Measurements from ENCODE around the gene CHD1. TPM values are rescaled to one million over a fixed set of nuclear protein-coding genes. Genes with fewer than 3 reads are reported as not detected.

CHD1 gene
- total RNA-seq, 2 donors from 2014 or later = 59.1 to 59.5 TPM

DNA sequence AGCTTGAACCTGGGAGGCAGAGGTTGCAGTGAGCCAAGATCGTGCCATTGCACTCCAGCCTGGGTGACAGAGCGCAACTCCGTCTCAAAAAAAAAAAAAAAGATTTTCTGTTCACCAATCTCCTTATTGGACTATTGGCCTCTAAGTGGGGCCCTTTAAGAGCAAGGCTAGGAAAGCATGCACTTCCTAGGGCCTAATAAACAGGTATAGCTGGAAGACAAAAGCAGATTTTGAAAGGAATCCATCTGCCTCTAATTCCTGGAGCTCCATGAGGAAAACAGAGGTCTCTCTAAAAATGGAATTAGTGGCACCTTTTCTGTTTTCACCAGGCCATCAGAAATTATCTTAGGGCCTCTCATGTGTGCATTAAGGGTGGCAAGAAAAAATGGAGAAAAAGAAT is 85.3 kb downstream of the CHD1 start:
- H3K27me3 ChIP-seq (ENCODE audit: control insufficient read depth, insufficient read depth, low read length, poor library complexity, severe bottlenecking) = no peaks in the 10 kb centered on the region
- no peak for DNase-seq
- WGBS, 2 experiments (ENCODE audit: insufficient coverage in 1 of 2, insufficient read length in 1 of 2) = 96 to 99% methylated on average over 3 of the region's 3 CpGs
- Mint-ChIP-seq H3K9me3 (peaks cover 44% of the 10 kb centered on the region), H3K27ac (no peak overlapping the region), H3K4me1 (no peaks in the 10 kb centered on the region), H3K27me3 (ENCODE audit: insufficient read depth) (no peaks in the 10 kb centered on the region), H3K36me3 (ENCODE audit: low read depth) (peaks cover 2% of the 10 kb centered on the region), H3K4me3 (no peak overlapping the region)
- H3K4me3 ChIP-seq (ENCODE audit: low read length) = no peak overlapping the region
- H3K27ac ChIP-seq (ENCODE audit: low read depth, low read length) = no peak overlapping the region
- TF ChIP-seq, protein P1, sequence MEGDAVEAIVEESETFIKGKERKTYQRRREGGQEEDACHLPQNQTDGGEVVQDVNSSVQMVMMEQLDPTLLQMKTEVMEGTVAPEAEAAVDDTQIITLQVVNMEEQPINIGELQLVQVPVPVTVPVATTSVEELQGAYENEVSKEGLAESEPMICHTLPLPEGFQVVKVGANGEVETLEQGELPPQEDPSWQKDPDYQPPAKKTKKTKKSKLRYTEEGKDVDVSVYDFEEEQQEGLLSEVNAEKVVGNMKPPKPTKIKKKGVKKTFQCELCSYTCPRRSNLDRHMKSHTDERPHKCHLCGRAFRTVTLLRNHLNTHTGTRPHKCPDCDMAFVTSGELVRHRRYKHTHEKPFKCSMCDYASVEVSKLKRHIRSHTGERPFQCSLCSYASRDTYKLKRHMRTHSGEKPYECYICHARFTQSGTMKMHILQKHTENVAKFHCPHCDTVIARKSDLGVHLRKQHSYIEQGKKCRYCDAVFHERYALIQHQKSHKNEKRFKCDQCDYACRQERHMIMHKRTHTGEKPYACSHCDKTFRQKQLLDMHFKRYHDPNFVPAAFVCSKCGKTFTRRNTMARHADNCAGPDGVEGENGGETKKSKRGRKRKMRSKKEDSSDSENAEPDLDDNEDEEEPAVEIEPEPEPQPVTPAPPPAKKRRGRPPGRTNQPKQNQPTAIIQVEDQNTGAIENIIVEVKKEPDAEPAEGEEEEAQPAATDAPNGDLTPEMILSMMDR (conservative IDR thresholded peaks at IDR 0.05) = no peak
- no peaks in the 10 kb centered on the region for H3K36me3 ChIP-seq (ENCODE audit: control insufficient read depth, insufficient read depth, low read length)
- no peak overlapping the region for H3K9ac ChIP-seq (ENCODE audit: extremely low read depth, low read length, poor library complexity, severe bottlenecking)
- H3K9me3 ChIP-seq (ENCODE audit: control insufficient read depth, low read length) = peaks cover 27% of the 10 kb centered on the region
- H3K4me1 ChIP-seq (ENCODE audit: control insufficient read depth, insufficient read depth, low read length) = no peaks in the 10 kb centered on the region

DNA sequence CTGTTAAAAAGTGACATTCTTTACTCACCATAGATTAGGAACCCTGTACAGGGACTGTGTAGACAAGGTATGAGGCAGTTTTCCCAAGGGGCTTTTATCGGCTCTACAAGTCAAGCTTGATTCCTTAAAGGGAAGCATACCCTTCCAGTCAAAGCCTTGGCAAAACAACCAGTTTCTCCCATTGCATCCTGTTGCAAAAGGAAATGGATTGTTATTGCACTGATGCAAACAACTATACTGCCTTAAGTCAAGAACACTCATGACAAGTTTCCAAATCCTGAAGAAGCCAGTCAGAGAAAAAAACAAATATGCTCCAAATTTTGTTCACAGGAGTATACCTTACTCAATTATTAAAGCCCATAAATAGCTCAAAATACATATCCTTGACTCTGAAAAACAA is 87.9 kb downstream of the CHD1 start:
- TF ChIP-seq, protein P1 (conservative IDR thresholded peaks at IDR 0.05) = no peak
- Mint-ChIP-seq H3K9me3 (peaks cover 35% of the 10 kb centered on the region), H3K36me3 (ENCODE audit: low read depth) (peaks cover 2% of the 10 kb centered on the region), H3K4me1 (no peaks in the 10 kb centered on the region), H3K4me3 (no peak overlapping the region), H3K27ac (no peak overlapping the region), H3K27me3 (ENCODE audit: insufficient read depth) (no peaks in the 10 kb centered on the region)
- Histone ChIP-seq H3K27ac (ENCODE audit: low read depth, low read length) (no peak overlapping the region), H3K9ac (ENCODE audit: extremely low read depth, low read length, poor library complexity, severe bottlenecking) (no peak overlapping the region), H3K4me3 (ENCODE audit: low read length) (no peak overlapping the region), H3K36me3 (ENCODE audit: control insufficient read depth, insufficient read depth, low read length) (no peaks in the 10 kb centered on the region), H3K27me3 (ENCODE audit: control insufficient read depth, insufficient read depth, low read length, poor library complexity, severe bottlenecking) (no peaks in the 10 kb centered on the region), H3K9me3 (ENCODE audit: control insufficient read depth, low read length) (peaks cover 27% of the 10 kb centered on the region), H3K4me1 (ENCODE audit: control insufficient read depth, insufficient read depth, low read length) (no peaks in the 10 kb centered on the region)
- 95% methylated on average over 1 of the region's 1 CpG; no CpG with 5 or more reads in 1 of the 2 experiments for WGBS, 2 experiments (ENCODE audit: insufficient coverage in 1 of 2, insufficient read length in 1 of 2)
- DNase-seq = no peak

DNA sequence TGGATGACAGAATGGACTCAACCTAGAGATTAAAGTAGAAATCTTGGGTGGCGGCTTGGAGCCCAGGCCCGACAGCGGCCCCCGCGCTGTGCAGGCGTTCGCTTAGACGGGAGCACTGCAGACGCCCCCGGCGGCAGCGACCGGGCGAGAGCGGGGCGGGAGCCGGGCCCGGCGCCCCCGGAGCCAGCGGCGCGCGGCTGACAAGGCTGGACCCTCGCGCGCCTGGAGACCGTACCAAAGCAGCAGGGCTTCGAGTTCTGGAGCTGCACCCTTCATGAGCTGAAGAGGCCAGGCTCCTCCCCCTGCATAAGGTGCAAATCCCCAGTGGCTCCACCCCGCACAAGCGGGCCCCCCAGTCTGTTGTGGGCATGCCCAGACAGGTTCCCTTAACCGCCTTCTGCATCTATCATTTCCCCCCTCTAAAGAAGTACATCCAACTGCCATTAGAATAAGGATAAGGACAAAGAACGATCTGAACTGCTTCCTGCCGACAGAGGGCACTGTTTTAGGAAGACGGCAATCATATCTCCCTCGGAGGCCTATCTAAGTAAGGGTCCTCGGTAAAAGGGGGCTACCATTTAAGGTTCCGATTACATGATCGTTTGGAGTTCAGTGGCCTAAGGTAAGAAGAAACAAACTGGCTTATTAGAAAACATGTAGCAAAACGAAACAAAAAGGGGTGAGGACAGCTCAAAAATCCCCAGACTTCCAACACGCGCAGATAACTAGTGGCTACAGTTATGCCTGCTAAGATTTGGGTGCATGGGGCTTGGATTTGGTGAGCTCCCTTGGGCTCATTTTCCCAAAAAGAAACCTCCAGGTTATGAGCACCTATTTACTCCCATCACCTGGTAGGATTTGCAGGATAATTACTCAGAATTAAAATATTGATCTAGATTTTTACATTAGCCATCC is 89.1 kb downstream of the CHD1 start:
- Histone ChIP-seq H3K4me3 (ENCODE audit: low read length) (no peak overlapping the region), H3K4me1 (ENCODE audit: control insufficient read depth, insufficient read depth, low read length) (no peaks in the 10 kb centered on the region), H3K9ac (ENCODE audit: extremely low read depth, low read length, poor library complexity, severe bottlenecking) (no peak overlapping the region), H3K27ac (ENCODE audit: low read depth, low read length) (no peak overlapping the region), H3K9me3 (ENCODE audit: control insufficient read depth, low read length) (peaks cover 19% of the 10 kb centered on the region), H3K36me3 (ENCODE audit: control insufficient read depth, insufficient read depth, low read length) (no peaks in the 10 kb centered on the region), H3K27me3 (ENCODE audit: control insufficient read depth, insufficient read depth, low read length, poor library complexity, severe bottlenecking) (no peaks in the 10 kb centered on the region)
- Mint-ChIP-seq H3K36me3 (ENCODE audit: low read depth) (peaks cover 2% of the 10 kb centered on the region), H3K4me1 (no peaks in the 10 kb centered on the region), H3K27ac (no peak overlapping the region), H3K4me3 (peak overlapping the region; percentile 3), H3K9me3 (peaks cover 23% of the 10 kb centered on the region), H3K27me3 (ENCODE audit: insufficient read depth) (no peaks in the 10 kb centered on the region)
- 95 to 96% methylated on average over 33 to 42 of the region's 42 CpGs for WGBS, 2 experiments (ENCODE audit: insufficient coverage in 1 of 2, insufficient read length in 1 of 2)
- TF ChIP-seq, protein P1 (conservative IDR thresholded peaks at IDR 0.05) = peak; percentile 67
- peak; percentile 48 for DNase-seq
